ENCODE data around the gene GPC5. TPM values are rescaled to one million over a fixed set of nuclear protein-coding genes. Genes with fewer than 3 reads are reported as not detected.
"Not testable (repeated sequence)": the region's sequence is repeated elsewhere in the genome, so short reads cannot be mapped to it uniquely, and the experiment has no call there.

GPC5 gene
- total RNA-seq, 3 donors from 2014 or later = 0.51 to 1.2 TPM; not detected in 1

- Histone ChIP-seq H3K36me3 (ENCODE audit: low read depth) (no peaks in the 10 kb centered on the region), H3K4me3 (no peak overlapping the region), H3K9me3 (no peaks in the 10 kb centered on the region), H3K4me1 (ENCODE audit: low read depth) (no peaks in the 10 kb centered on the region)
- DNase-seq = no peak
- TF ChIP-seq CTCF (IDR thresholded peaks at IDR 0.05) = no peak
- no peak for ATAC-seq
- intact Hi-C loops (cut with DNase I, micrococcal nuclease) = no loop called here
Observed at GRCh38 chr13:91661692-91662490, 263.5 kb downstream of the GPC5 start.

GRCh38 chr13:91664039-91664438 lies 265.6 kb downstream of the GPC5 start:
- intact Hi-C loops (cut with DNase I, micrococcal nuclease) = no loop called here
- no peaks in the 10 kb centered on the region for H3K9me3 ChIP-seq
- TF ChIP-seq CTCF (IDR thresholded peaks at IDR 0.05) = no peak
- ATAC-seq (peak; percentile 71), DNase-seq (peak in 1 of 3 donors; percentile 3)
- H3K36me3 ChIP-seq (ENCODE audit: low read depth) = no peaks in the 10 kb centered on the region
- no peaks in the 10 kb centered on the region for H3K4me1 ChIP-seq (ENCODE audit: low read depth)
- H3K4me3 ChIP-seq = no peak overlapping the region

GRCh38 chr13:91667486-91667885 lies 269.1 kb downstream of the GPC5 start:
- DNase-seq = no peak
- intact Hi-C loops (cut with DNase I, micrococcal nuclease) = no loop called here
- no peak overlapping the region for H3K4me3 ChIP-seq
- TF ChIP-seq CTCF (IDR thresholded peaks at IDR 0.05) = no peak
- no peaks in the 10 kb centered on the region for H3K36me3 ChIP-seq (ENCODE audit: low read depth)
- H3K9me3 ChIP-seq = no peaks in the 10 kb centered on the region
- ATAC-seq = no peak
- H3K4me1 ChIP-seq (ENCODE audit: low read depth) = no peaks in the 10 kb centered on the region

GRCh38 chr13:91668866-91669495 lies 270.6 kb downstream of the GPC5 start:
- Histone ChIP-seq H3K36me3 (ENCODE audit: low read depth) (no peaks in the 10 kb centered on the region), H3K4me3 (no peak overlapping the region), H3K4me1 (ENCODE audit: low read depth) (no peaks in the 10 kb centered on the region), H3K9me3 (no peaks in the 10 kb centered on the region)
- TF ChIP-seq CTCF (IDR thresholded peaks at IDR 0.05) = no peak
- DNase-seq (no peak), ATAC-seq (no peak)
- intact Hi-C loops (cut with DNase I, micrococcal nuclease) = no loop called here

- H3K4me3 ChIP-seq; DNase-seq; ATAC-seq; H3K36me3 ChIP-seq (ENCODE audit: low read depth); intact Hi-C loops (cut with DNase I, micrococcal nuclease); H3K4me1 ChIP-seq (ENCODE audit: low read depth); H3K9me3 ChIP-seq: not testable (repeated sequence)
Observed at GRCh38 chr13:91674347-91674746, 275.9 kb downstream of the GPC5 start.

GRCh38 chr13:91684746-91685145 lies 286.3 kb downstream of the GPC5 start:
- Histone ChIP-seq H3K4me1 (ENCODE audit: low read depth) (no peaks in the 10 kb centered on the region), H3K9me3 (no peaks in the 10 kb centered on the region), H3K4me3 (no peak overlapping the region), H3K36me3 (ENCODE audit: low read depth) (no peaks in the 10 kb centered on the region)
- no peak for ATAC-seq
- DNase-seq = no peak
- TF ChIP-seq CTCF (IDR thresholded peaks at IDR 0.05) = no peak
- intact Hi-C loops (cut with DNase I, micrococcal nuclease) = no loop called here

Data from mucosa of descending colon (tissue), 3 donors.